ENCODE results near the gene APEH. TPM values are rescaled to one million over a fixed set of nuclear protein-coding genes. Genes with fewer than 3 reads are reported as not detected.

APEH gene
- total and polyA plus RNA-seq, 4 donors = 65.1 to 94.1 (median 87.5) TPM

- TF ChIP-seq REST (IDR thresholded peaks at IDR 0.05) = no peak
- TF ChIP-seq MAX (IDR thresholded peaks at IDR 0.05) = no peak
- TF ChIP-seq RAD21 (IDR thresholded peaks at IDR 0.05) = no peak
- TF ChIP-seq HNF4G (IDR thresholded peaks at IDR 0.05) = no peak
- no peak for TF ChIP-seq FOXA1 (IDR thresholded peaks at IDR 0.05)
- TF ChIP-seq ATF3 (IDR thresholded peaks at IDR 0.05) = no peak
- no peak for TF ChIP-seq JUND (IDR thresholded peaks at IDR 0.05)
- no peak for TF ChIP-seq TAF1 (conservative IDR thresholded peaks at IDR 0.05)
- TF ChIP-seq SP1 (IDR thresholded peaks at IDR 0.05) = no peak
- no peak for TF ChIP-seq GABPA (IDR thresholded peaks at IDR 0.05 in 1 of 2, conservative IDR thresholded peaks at IDR 0.05 in 1 of 2)
- no peak for TF ChIP-seq HNF4A (conservative IDR thresholded peaks at IDR 0.05)
Measured at GRCh38 chr3:49626101-49626581, 48.0 kb upstream of the APEH start (continued).

GRCh38 chr3:49626796-49627195, 47.4 kb upstream of the APEH start:
- TF ChIP-seq HNF4A (conservative IDR thresholded peaks at IDR 0.05) (no peak), YY1 (IDR thresholded peaks at IDR 0.05) (no peak), SP1 (IDR thresholded peaks at IDR 0.05) (no peak), RXRA (IDR thresholded peaks at IDR 0.05) (no peak), JUND (IDR thresholded peaks at IDR 0.05) (no peak), ZBTB33 (IDR thresholded peaks at IDR 0.05) (no peak)
- Histone ChIP-seq H3K9ac (ENCODE audit: low read depth in 1 of 2, low read length in 2 of 2) (no peak overlapping the region), H3K4me3 (ENCODE audit: low read depth in 1 of 3, low read length in 3 of 3) (no peak overlapping the region), H3K27ac (ENCODE audit: low read depth in 1 of 2, low read length in 2 of 2) (no peak overlapping the region), H3K36me3 (ENCODE audit: control insufficient read depth in 4 of 4, insufficient read depth in 3 of 4, low read depth in 1 of 4, low read length in 3 of 4) (peaks cover 0 to 4% (median 0%) of the 10 kb centered on the region in 4 donors), H3K9me3 (ENCODE audit: control insufficient read depth in 4 of 4, low read length in 3 of 4) (no peaks in the 10 kb centered on the region), H3K27me3 (ENCODE audit: control insufficient read depth in 4 of 4, insufficient read depth in 4 of 4, low read length in 3 of 4) (no peaks in the 10 kb centered on the region), H3K4me1 (ENCODE audit: control insufficient read depth in 4 of 4, insufficient read depth in 4 of 4, low read length in 3 of 4) (no peaks in the 10 kb centered on the region)
- WGBS = 100% methylated on average over 1 of the region's 1 CpG
- no peak for DNase-seq (ENCODE audit: low spot score)

GRCh38 chr3:49627634-49628033, 46.5 kb upstream of the APEH start:
- Histone ChIP-seq H3K9me3 (ENCODE audit: control insufficient read depth in 4 of 4, low read length in 3 of 4) (no peaks in the 10 kb centered on the region), H3K4me3 (ENCODE audit: low read depth in 1 of 3, low read length in 3 of 3) (no peak overlapping the region), H3K9ac (ENCODE audit: low read depth in 1 of 2, low read length in 2 of 2) (no peak overlapping the region), H3K27me3 (ENCODE audit: control insufficient read depth in 4 of 4, insufficient read depth in 4 of 4, low read length in 3 of 4) (no peaks in the 10 kb centered on the region), H3K36me3 (ENCODE audit: control insufficient read depth in 4 of 4, insufficient read depth in 3 of 4, low read depth in 1 of 4, low read length in 3 of 4) (peaks cover 0 to 4% (median 0%) of the 10 kb centered on the region in 4 donors), H3K27ac (ENCODE audit: low read depth in 1 of 2, low read length in 2 of 2) (no peak overlapping the region), H3K4me1 (ENCODE audit: control insufficient read depth in 4 of 4, insufficient read depth in 4 of 4, low read length in 3 of 4) (no peaks in the 10 kb centered on the region)
- TF ChIP-seq GABPA (IDR thresholded peaks at IDR 0.05 in 1 of 2, conservative IDR thresholded peaks at IDR 0.05 in 1 of 2) (no peak), JUND (IDR thresholded peaks at IDR 0.05) (no peak), HNF4A (conservative IDR thresholded peaks at IDR 0.05) (no peak), TAF1 (conservative IDR thresholded peaks at IDR 0.05) (no peak), FOXA2 (IDR thresholded peaks at IDR 0.05) (no peak), ZBTB33 (IDR thresholded peaks at IDR 0.05) (no peak), FOXA1 (IDR thresholded peaks at IDR 0.05) (no peak), NR2F2 (IDR thresholded peaks at IDR 0.05) (no peak), YY1 (IDR thresholded peaks at IDR 0.05) (no peak), RXRA (IDR thresholded peaks at IDR 0.05) (no peak), RAD21 (IDR thresholded peaks at IDR 0.05) (no peak), MAX (IDR thresholded peaks at IDR 0.05) (no peak), SP1 (IDR thresholded peaks at IDR 0.05) (no peak), REST (IDR thresholded peaks at IDR 0.05) (no peak), ATF3 (IDR thresholded peaks at IDR 0.05) (no peak)
- WGBS = 95% methylated on average over 5 of the region's 5 CpGs
- DNase-seq (ENCODE audit: low spot score) = no peak

Measured in liver (tissue), 9 donors.